SK-N-SH (cell line): ENCODE measurements around the gene ERVFRD-1. TPM values are rescaled to one million over a fixed set of nuclear protein-coding genes. Genes with fewer than 3 reads are reported as not detected.

ENCODE experiments used
- CTCF ChIA-PET: fragments of 300-600, 350-600 bp; formaldehyde crosslinking; extraction: SDS; loops from one replicate; lab custom pipeline; 2021; lab: Yijun Ruan, JAX
- POLR2A ChIA-PET: fragments of 350-600 bp; sonication (Branson Sonifier 250); formaldehyde crosslinking; extraction: SDS; loops from one replicate; lab custom pipeline; 2020; ENCODE audit warnings: antibody characterized with exemption, inconsistent platforms; lab: Yijun Ruan, JAX
- DNase-seq: peaks from one replicate; pipeline ENCODE4 v3.0.0; 2012
- H2AFZ ChIP-seq: fragments of 200-600 bp; sonication (generic); 2 replicates; pipeline ENCODE4 v1.8.1; 2016; ENCODE audit warnings: antibody characterized with exemption, mild to moderate bottlenecking, low read depth
- H3F3A ChIP-seq: fragments of 200-600 bp; sonication (generic); replicated peaks from 2 replicates; pipeline ENCODE3; 2016; ENCODE audit warnings: antibody characterized with exemption, mild to moderate bottlenecking; ENCODE audit not compliant: insufficient read depth
- H3K27ac ChIP-seq, 2 experiments: fragments of 200-500 bp in 1 of 2; fragments of 200-600 bp in 1 of 2; sonication (Bioruptor generic) in 1 of 2; sonication (generic), shearing (Covaris generic) in 1 of 2; 2 replicates each; pipeline versions ENCODE4 v1.5.1 to v1.6.1; 2014 to 2016; ENCODE audit warnings: low read depth in 2 of 2, inconsistent platforms in 1 of 2, low read length in 1 of 2, mild to moderate bottlenecking in 1 of 2, mixed read lengths in 1 of 2
- H3K27me3 ChIP-seq: fragments of 200-600 bp; sonication (generic), shearing (Covaris generic); 2 replicates; pipeline ENCODE4 v1.6.1; 2016; ENCODE audit warnings: mixed run types; ENCODE audit not compliant: insufficient read depth
- H3K36me3 ChIP-seq, 2 experiments: fragments of 200-500 bp in 1 of 2; fragments of 200-600 bp in 1 of 2; sonication (Bioruptor generic) in 1 of 2; sonication (generic) in 1 of 2; replicated peaks in 1 of 2; 2 replicates each; pipeline versions ENCODE3 to v1.5.1; 2014 to 2016; ENCODE audit warnings: low read length in 1 of 2, mild to moderate bottlenecking in 1 of 2; ENCODE audit not compliant: insufficient read depth in 2 of 2, control insufficient read depth in 1 of 2
- H3K4me1 ChIP-seq, 2 experiments: fragments of 200-500 bp in 1 of 2; fragments of 200-600 bp in 1 of 2; sonication (Bioruptor generic) in 1 of 2; sonication (generic), shearing (Covaris generic) in 1 of 2; 2 replicates each; pipeline versions ENCODE4 v1.5.1 to v1.6.1; 2014 to 2016; ENCODE audit warnings: low read depth in 1 of 2, low read length in 1 of 2, mixed run types in 1 of 2; ENCODE audit not compliant: insufficient read depth in 2 of 2, control insufficient read depth in 1 of 2
- H3K4me2 ChIP-seq: fragments of 200-600 bp; sonication (generic), shearing (Covaris generic); 2 replicates; pipeline ENCODE4 v1.6.1; 2017; ENCODE audit warnings: mixed run types
- H3K4me3 ChIP-seq, 2 experiments: fragments of 200-500 bp in 1 of 2; fragments of 200-600 bp in 1 of 2; sonication (Bioruptor generic) in 1 of 2; sonication (generic), shearing (Covaris generic) in 1 of 2; 2 replicates each; pipeline versions ENCODE4 v1.5.1 to v1.8.1; 2014 to 2016; ENCODE audit warnings: low read depth in 2 of 2, inconsistent platforms in 1 of 2, low read length in 1 of 2, mild to moderate bottlenecking in 1 of 2, mixed read lengths in 1 of 2, moderate library complexity in 1 of 2
- H3K79me2 ChIP-seq: fragments of 200-600 bp; sonication (generic); 2 replicates; pipeline ENCODE4 v1.8.1; 2017; ENCODE audit warnings: mild to moderate bottlenecking; ENCODE audit not compliant: insufficient read depth
- H3K9ac ChIP-seq: fragments of 200-600 bp; sonication (generic); 2 replicates; pipeline ENCODE4 v1.6.1; 2017; ENCODE audit warnings: mixed run types
- H3K9me2 ChIP-seq: fragments of 200-600 bp; sonication (generic); 2 replicates; pipeline ENCODE4 v1.6.1; 2017; ENCODE audit warnings: mixed run types
- H3K9me3 ChIP-seq: fragments of 200-600 bp; sonication (generic); 2 replicates; pipeline ENCODE4 v1.6.1; 2017; ENCODE audit warnings: mixed run types, mild to moderate bottlenecking, moderate library complexity
- H4K20me1 ChIP-seq: fragments of 200-600 bp; sonication (generic); 2 replicates; pipeline ENCODE4 v1.6.1; 2017; ENCODE audit warnings: mild to moderate bottlenecking, mixed run types; ENCODE audit not compliant: insufficient read depth
- CHD2 ChIP-seq: fragments of 150-350 bp; IDR thresholded peaks from 2 replicates; pipeline ENCODE4 v1.6.1; 2018; ENCODE audit warnings: low read length; ENCODE audit not compliant: partially characterized antibody
- FOSL2 ChIP-seq: IDR thresholded peaks from 2 replicates; pipeline ENCODE4 v1.4.0; 2012; ENCODE audit warnings: low read depth, mild to moderate bottlenecking, moderate library complexity, borderline replicate concordance
- FOXM1 ChIP-seq: IDR thresholded peaks from 2 replicates; pipeline ENCODE4 v1.4.0; 2012; ENCODE audit warnings: low read depth, mild to moderate bottlenecking
- MXI1 ChIP-seq: IDR thresholded peaks from 2 replicates; pipeline ENCODE4 v1.6.1; 2012; ENCODE audit warnings: mild to moderate bottlenecking, low read depth, low read length, improper control_type of control experiment
- NFIC ChIP-seq: IDR thresholded peaks from 2 replicates; pipeline ENCODE4 v1.4.0; 2012; ENCODE audit warnings: borderline replicate concordance
- POLR2AphosphoS5 ChIP-seq: IDR thresholded peaks from 2 replicates; pipeline ENCODE4 v1.6.1; 2012; ENCODE audit warnings: low read depth, low read length
- TCF12 ChIP-seq: IDR thresholded peaks from 2 replicates; pipeline ENCODE4 v1.4.0; 2012
- USF1 ChIP-seq: IDR thresholded peaks from 2 replicates; pipeline ENCODE4 v1.4.0; 2012; ENCODE audit warnings: low read depth, borderline replicate concordance
- WGBS: methylation state at CpG from one replicate; pipeline ENCODE4 v1.1.6; 2017; ENCODE audit warnings: low lambda C conversion rate; 5-methylcytosine and 5-hydroxymethylcytosine counted together
- polyA plus RNA-seq, 3 experiments: library from polyadenylated mRNA; depleted of rRNA; stranded (reverse); fragments of >200 nt; gene quantifications; 2 replicates each; pipeline ENCODE4 v1.2.3, GENCODE V29; 2012

Gene ERVFRD-1
- polyA plus RNA-seq, 1 of the 3 experiments (the other 2 are of a cell fraction) = not detected

DNA sequence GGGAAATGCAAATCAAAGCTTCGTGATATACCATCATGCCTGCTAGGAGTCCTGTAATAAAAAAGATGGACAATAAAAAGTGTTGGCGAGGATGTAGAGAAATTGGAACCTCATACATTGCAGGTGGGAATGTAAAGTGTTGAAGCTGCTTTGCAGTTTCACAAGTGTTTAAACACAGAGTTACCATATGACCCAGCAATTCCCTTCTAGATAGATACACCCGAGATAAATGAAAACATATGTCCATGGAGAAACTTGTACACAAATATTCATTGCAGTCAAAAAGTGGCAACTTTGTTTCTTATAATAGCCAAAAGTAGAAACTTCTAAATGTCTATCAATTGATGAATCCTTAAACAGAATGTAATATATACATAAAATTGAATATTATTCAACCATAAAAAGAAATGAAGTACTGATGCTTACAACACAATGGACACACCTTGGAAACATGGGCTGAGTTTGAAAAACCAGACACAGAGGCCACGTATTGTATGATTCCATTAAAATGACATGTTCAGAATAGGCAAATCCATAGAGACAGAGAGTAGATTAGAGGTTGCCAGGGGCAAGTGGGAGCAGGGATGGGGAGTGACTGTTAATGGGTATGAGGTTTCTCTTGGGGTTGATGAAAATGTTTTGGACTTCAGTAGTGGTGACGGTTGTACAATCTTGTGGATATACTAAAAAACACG lies 20.8 kb upstream of the ERVFRD-1 start:
- CTCF ChIA-PET = interaction anchor here (0.6 to 3.3 kb wide), 3 partner anchors 12 to 364 kb away, joined by 3 to 17 read pairs (median 3); no protein-coding TSS in a partner anchor
- DNase-seq = no peak
- no peaks in the 10 kb centered on the region for H4K20me1 ChIP-seq
- TF ChIP-seq USF1 = no peak
- TF ChIP-seq TCF12 = 0 out of 2 replicates have a peak, but pooled peaks have one; percentile 25
- no peak overlapping the region for H3K27ac ChIP-seq
- POLR2A ChIA-PET = no interaction called here
- H3K36me3 ChIP-seq = peaks cover 15 to 17% of the 10 kb centered on the region in 2 experiments
- WGBS = 84% methylated on average over 6 of the region's 6 CpGs
- no peaks in the 10 kb centered on the region for H3K9me2 ChIP-seq
- no peaks in the 10 kb centered on the region for H3K9me3 ChIP-seq
- peaks cover 9 to 14% of the 10 kb centered on the region in 2 experiments; a peak in 3 of 4 replicates for H3K4me1 ChIP-seq
- peaks cover 23% of the 10 kb centered on the region; the same call in 1 of the 2 replicates for H3K79me2 ChIP-seq
- H3F3A ChIP-seq = peaks cover 5% of the 10 kb centered on the region
- H2AFZ ChIP-seq = no peak overlapping the region
- H3K9ac ChIP-seq = no peak overlapping the region
- no peaks in the 10 kb centered on the region for H3K27me3 ChIP-seq
- no peak overlapping the region for H3K4me2 ChIP-seq
- H3K4me3 ChIP-seq = no peak overlapping the region

- H3K4me3 ChIP-seq = no peak overlapping the region
- peaks cover 10 to 22% of the 10 kb centered on the region in 2 experiments for H3K36me3 ChIP-seq
- H3K9me2 ChIP-seq = no peaks in the 10 kb centered on the region
- H2AFZ ChIP-seq = no peak overlapping the region
- no peak for TF ChIP-seq MXI1
- no peak for TF ChIP-seq TCF12
- no peak for TF ChIP-seq FOSL2
- TF ChIP-seq USF1 = no peak
- TF ChIP-seq FOXM1 = no peak
- DNase-seq = no peak
- H4K20me1 ChIP-seq = no peaks in the 10 kb centered on the region
- no peaks in the 10 kb centered on the region for H3K27me3 ChIP-seq
- no peaks in the 10 kb centered on the region for H3F3A ChIP-seq
- CTCF ChIA-PET = interaction anchor here (3.3 kb wide), 1 partner anchor 365 kb away, joined by 17 read pairs; no protein-coding TSS in a partner anchor
- H3K79me2 ChIP-seq = peaks cover 36% of the 10 kb centered on the region
- H3K4me2 ChIP-seq = no peak overlapping the region
- H3K9me3 ChIP-seq = no peaks in the 10 kb centered on the region
- no peak overlapping the region for H3K27ac ChIP-seq
- POLR2A ChIA-PET = no interaction called here
- H3K9ac ChIP-seq = no peak overlapping the region
- peaks cover 0 to 9% of the 10 kb centered on the region in 2 experiments; a peak in 2 of 4 replicates for H3K4me1 ChIP-seq
Measured at GRCh38 chr6:11130605-11131004, 19.1 kb upstream of the ERVFRD-1 start.

GRCh38 chr6:11129908-11130565 lies 18.5 kb upstream of the ERVFRD-1 start:
- H3K4me3 ChIP-seq = no peak overlapping the region
- WGBS = 87% methylated on average over 1 of the region's 1 CpG
- no peak for DNase-seq
- H3K4me2 ChIP-seq = no peak overlapping the region
- H3K9me2 ChIP-seq = no peaks in the 10 kb centered on the region
- CTCF ChIA-PET = interaction anchor here (1.6 to 3.3 kb wide), 2 partner anchors 14 to 366 kb away, joined by 5 to 17 read pairs; no protein-coding TSS in a partner anchor
- TF ChIP-seq POLR2AphosphoS5 (no peak), TCF12 (no peak), CHD2 (no peak), NFIC (no peak)
- H3K27me3 ChIP-seq = no peaks in the 10 kb centered on the region
- H2AFZ ChIP-seq = no peak overlapping the region
- peaks cover 5 to 17% of the 10 kb centered on the region in 2 experiments for H3K36me3 ChIP-seq
- no peaks in the 10 kb centered on the region for H3F3A ChIP-seq
- no peak overlapping the region for H3K27ac ChIP-seq
- peaks cover 0 to 9% of the 10 kb centered on the region in 2 experiments; a peak in 2 of 4 replicates for H3K4me1 ChIP-seq
- peaks cover 41% of the 10 kb centered on the region for H3K79me2 ChIP-seq
- H3K9ac ChIP-seq = no peak overlapping the region
- H4K20me1 ChIP-seq = no peaks in the 10 kb centered on the region
- POLR2A ChIA-PET = no interaction called here
- no peaks in the 10 kb centered on the region for H3K9me3 ChIP-seq
